Daoy (cell line): ENCODE data around the gene TTYH2. TPM values are rescaled to one million over a fixed set of nuclear protein-coding genes. Genes with fewer than 3 reads are reported as not detected.

Experiments used
- DNase-seq: peaks from one replicate; pipeline ENCODE4 v3.0.0-alpha.2; 2015; ENCODE audit warnings: low read depth
- total RNA-seq: library from RNA; depleted of rRNA; stranded (reverse); fragments of >200 nt; shearing (Covaris generic); gene quantifications from 2 replicates; pipeline ENCODE4 v1.2.3, GENCODE V29; 2014

The TTYH2 gene
- total RNA-seq, 1 experiment from 2014 or later = 2.9 TPM

DNA sequence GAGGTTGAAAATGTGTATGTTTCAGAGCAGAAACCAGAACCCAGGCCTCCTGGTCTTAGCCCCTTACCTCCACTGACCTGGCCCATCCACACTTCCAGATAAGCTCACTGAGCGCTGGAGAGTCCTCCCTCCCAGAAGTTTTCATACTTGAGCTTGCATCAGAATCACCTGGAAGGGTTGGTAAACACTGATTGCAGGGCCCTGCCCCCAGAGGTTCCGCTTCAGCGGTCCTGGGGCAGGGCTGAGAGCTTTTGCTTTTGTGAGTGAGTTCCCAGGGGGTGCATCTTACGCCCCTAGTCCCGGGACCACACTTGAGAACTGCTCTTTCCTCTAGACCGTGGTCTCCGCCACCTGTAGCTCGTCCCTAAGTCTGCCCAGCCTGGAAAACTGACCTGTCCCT lies 20.6 kb downstream of the TTYH2 start:
- no peak for DNase-seq

DNA sequence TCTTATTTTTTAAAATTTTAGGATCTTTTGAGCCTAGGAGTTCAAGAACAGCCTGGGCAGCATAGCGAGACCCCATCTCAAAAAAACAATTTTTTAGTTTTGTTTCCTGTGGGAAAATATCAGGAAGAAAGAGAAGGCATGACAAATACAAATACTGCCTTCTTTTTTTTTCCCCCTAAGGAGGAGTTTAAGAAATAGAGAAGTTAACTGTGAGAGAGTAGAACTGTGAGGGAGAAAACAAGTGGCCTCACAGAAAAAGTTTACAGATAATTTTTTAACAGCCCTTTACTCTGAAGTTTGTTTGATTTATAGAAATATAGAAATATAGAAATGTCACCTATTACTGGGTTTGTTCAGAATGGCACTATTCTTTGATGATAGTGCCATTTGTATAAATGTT lies 21.1 kb downstream of the TTYH2 start:
- no peak for DNase-seq

DNA sequence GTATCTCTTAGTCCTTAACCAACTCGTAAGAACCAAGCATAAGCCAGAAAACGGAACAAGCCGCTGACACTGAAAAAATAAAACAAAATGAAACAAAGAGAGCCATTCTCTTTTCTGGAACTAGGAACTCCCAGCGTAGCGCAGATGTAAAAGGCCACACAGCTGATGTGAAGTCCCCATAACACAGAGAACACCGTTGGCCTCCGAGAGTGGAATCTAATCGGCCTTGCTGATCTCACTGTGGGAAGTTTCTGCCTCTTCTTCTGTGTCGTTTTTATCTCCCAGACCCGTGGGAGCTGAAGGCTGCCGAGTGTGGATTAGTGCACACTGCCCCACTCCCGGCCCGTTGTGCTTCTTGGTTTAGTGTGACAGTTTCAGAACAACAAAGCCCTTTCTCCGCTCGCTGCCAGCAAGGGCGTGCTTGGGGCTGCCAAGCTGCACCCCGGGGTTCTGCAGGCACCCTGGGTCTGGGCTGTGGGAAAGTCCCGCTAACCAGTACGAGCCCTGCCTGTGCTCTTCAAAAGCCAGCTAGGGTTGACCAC lies 21.7 kb downstream of the TTYH2 start:
- no peak for DNase-seq

DNA sequence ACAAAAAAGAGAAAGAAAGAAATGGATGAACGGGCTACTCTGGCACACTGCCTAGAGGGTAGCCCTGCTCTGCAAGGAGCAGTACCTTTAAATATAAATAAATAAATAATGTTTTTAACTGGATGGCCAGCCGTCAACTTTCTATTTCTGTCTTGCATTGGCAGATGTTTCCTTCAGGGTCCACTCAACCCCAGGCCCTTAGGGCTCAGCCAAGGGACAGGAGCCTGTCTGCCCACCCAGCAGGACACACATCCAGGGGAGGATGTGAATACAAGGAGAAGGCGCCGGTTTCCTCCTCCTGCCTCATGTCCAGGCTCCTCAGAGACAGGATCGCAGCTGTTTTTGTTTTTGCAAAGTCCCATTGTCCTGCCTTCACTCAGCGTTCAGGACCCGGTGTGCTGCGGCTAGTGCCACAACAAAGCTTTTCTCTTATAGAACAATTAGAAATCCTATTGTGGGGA lies 22.6 kb downstream of the TTYH2 start:
- DNase-seq = no peak

DNA sequence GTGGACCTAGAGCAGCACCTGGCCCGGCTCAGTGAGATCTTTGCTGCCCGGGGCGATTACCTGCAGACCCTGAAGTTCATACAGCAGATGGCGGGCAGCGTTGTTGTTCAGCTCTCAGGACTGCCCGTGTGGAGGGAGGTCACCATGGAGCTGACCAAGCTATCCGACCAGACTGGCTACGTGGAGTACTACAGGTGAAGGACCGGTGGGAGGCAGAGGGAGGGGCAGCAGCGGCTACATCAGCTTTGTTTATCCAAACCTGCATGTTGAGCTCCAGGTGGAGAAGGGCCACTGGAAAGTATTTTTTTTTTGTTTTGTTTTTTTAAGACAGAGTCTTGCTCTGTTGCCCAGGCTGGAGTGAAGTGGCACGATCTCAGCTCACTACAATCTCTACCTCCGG lies 23.9 kb downstream of the TTYH2 start:
- no peak for DNase-seq

DNA sequence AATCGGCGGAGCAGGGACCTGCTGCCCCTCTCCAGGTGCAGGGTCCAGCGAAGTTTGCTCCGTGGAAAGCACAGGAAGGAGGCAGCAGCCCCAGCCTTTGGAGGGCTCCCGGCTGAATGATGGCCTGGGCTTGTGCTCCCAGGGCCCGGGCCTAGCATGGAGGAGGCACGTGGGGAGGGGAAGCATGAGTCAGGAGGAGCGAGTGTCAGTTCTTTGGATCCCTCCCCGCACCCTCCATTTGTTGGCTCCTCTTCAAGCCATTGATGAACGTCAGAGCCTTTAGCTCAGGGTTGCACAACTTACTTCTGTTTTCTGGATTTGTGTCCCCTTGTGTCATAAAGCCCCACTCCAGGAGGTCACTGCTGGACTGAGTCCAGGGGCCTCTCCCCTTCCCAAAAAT lies 25.8 kb downstream of the TTYH2 start:
- DNase-seq = peak; percentile 25

DNA sequence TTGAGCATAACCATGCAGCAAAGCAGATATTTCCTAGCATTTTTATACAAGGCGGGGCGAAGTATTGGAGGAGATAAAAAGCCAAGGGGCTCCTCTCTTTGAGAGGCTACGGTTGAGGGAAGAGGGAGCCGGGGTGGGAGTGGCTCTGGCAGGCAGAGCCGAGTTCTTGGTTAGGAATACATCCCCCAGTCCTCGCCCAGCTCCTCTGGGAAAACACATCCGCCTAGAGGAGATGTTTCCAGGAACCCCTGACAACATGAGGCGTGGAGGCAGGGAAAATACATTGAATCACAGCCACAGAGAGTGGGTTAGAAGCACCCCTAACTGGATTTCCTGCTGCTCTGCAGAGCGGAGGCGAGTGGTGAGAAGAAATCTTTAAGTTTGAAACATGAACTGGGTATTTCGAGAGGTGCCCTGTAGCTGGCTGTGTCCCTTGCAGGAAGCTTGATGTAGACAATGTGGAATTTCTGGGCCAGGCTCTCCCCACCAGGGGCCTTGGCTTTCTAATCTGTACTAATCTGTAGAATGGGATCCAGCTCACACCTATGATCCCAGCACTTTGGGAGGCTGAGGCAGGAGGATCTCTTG lies 27.3 kb downstream of the TTYH2 start:
- peak; percentile 41 for DNase-seq

DNA sequence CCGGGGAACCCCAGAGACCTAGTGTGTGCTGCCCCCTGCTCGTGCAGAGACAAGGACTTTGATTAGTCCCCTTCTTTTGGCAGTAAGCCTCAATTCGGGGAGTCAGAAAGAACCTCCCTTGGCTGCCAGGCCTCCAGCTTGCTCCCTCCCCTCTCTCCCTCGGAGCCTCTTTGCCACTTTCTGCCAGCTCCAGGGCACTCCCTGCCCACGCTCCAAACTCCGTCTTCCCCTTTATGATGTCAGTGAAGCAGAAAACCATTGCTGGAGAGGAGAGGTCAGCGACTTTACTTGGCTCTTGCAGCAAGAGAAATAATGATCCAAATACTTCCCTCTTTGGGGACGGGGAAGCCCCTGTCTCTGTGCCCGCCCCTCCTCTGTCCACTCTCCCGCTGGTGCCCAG lies 28.1 kb downstream of the TTYH2 start:
- no peak for DNase-seq

DNA sequence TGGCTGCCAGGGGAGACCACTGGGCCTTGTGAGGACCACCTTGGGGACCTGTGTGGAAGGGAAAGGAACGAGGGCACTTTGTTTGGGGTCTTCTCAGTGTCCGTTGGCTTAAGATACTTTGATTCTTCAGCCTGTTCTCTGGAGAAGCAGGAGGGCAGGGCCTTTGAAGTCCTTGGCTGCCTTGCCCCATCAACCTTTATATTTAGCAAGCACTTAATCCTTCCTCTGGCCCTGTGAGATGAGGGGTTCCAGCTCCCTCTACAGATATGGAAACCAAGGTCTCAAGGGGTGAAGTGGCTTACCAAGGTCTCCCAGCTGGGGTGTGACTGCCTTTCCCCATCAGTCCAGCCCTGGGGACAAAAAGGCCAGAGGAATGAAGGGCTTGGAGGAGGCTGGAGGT lies 28.5 kb downstream of the TTYH2 start:
- DNase-seq = no peak

DNA sequence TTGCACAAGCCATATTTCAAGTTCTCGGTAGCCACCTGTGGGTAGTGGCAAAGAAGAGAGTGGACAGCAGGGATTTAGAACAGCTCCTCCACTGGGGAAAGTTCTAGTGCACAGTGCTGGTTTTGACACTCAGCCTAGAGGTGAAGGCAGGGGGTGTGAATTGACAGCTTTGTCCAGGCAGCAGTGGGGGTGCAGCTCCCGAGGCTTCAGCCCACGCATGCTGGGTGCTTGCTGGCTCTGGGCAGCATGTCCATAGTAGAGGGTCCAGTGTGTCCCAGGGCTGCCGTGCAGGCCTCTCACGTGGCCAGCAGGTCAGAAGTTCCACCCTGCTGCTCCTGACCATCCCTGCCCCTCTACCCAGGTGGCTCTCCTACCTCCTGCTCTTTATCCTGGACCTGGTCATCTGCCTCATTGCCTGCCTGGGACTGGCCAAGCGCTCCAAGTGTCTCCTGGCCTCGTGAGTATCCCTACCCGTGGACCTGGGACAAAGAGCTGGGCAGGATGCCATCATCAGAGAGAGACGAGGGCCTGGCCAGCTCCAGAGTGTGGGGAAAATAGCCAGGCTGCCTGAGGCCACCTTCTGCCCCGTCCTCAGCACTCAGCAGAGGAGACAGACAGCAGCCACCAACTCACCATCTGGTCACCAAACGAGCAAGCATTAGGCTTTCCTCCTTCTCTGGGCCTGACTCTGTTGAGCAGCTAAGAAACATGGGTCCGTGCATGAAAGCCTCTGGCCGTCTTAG lies 29.8 kb downstream of the TTYH2 start:
- no peak for DNase-seq

DNA sequence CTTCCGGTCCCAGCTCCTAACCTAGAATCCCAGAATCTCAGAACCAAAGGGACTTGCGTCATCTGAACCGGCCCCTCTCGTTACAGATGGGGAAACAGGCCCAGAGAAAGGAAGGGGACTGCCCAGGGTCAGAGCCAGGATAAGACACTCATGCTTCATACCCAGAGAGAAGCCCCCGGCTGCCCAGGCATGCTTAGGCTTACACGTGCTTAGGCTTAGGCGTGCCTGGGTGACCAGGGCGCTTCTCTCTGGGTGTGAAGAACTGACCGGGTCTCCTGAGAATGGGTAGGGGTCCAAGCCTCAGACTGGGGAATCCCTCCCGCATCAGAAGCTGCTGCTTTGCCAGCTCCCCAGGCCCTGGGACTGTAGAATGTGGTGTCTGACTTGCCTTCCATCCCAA lies 30.8 kb downstream of the TTYH2 start:
- no peak for DNase-seq

DNA sequence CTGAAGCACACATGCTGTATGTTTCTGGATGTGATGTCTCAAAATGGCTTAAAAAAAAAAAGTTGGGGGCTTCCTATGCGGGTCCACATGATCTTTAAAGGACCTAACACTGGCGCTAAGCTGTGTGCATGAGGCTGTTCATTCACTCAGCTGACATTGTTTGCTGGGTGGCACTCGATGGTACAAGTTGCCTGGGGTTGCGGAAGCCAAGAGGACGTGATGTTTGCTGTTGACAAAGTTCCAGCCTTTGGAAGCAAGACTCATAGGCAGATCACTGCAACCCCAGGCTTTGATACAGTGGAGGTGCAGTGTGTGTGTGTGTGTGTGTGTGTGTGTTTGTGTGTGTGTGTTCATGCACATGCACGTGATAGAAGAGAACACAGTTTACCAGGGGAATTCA lies 31.2 kb downstream of the TTYH2 start:
- no peak for DNase-seq

DNA sequence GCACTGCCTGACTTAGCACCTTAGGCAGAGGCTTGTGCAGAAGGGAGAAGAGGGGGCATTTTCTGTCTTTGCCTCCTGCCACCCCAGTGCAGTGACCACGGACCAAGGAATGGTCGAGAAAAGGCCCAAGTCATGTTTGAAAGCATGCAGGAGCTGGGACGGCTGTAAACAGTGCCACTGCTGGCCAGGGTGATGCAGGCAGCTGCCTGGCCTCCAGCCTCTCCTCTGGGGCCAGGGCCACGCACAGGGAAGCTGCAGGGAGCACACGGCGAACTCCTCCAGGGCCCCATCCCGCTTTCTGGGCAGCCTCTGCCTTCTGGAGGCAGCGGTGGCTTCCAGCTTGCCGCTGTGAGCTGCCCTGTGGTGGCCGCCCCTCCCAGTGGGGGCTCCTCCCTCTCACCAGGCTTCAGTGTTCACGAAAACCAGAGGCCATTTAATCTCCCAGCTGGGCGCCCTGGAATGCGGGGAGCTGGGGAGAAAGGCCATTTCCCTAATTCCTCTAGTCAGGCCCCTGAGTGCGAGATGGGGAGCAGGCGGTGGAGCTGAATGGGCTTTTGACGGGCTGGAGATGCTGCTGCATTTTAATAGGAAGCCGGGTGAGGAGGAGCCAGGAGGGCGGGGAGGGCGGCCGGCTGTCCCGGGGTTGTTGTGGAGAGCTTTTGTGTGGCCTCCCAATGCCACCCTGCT lies 31.9 kb downstream of the TTYH2 start:
- DNase-seq = no peak

DNA sequence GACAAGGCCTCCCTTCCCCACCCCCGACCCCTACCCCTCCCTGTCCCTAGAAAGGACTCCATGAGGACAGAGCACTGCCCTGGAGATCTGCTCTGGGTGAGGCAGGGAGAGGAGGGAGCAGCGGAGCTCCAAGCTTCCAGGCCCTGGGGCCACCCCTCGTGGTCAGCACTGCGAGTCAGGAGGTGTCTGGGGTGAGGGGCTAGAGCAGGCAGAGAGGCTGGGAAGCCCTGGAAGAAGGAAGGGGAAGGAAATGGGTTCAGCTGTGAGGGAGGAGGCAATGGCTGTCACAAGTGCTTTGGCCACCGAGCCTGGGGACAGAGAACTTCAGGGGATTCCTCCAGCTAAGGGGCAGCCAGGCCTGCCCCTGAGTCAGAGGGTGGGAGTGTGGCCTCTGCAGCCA lies 32.5 kb downstream of the TTYH2 start:
- no peak for DNase-seq

DNA sequence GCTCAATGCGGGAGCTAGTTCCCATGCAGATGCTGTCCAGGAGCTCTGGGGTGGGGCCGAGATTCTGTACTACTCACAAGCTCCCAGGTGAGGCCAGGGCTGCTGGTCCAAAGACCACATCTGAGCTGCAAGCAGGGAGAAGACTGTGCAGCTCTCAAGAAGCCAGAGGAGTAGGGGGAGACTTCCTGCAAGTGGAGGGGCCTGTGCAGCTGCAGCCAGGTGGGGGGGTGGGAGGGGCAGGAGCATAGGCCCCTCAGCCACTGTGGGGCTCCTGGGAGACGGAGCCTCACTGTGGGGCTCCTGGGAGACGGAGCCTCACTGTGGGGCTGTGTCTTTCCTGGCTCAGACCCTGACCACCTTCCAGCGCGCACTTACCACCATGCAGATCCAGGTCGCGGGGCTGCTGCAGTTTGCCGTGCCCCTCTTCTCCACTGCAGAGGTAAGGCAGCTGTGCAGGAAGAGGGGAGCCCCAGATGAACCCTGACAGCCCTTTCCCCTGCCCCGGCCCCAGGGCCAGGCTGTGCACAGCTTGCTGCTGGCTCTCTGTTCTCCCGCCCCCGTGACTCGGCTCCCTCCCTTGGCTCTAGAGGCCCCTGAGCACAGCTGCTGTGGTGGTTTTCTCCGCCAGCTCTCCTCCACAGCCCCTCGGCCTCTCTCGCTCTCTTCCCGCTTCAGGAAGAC lies 36.4 kb downstream of the TTYH2 start:
- no peak for DNase-seq

DNA sequence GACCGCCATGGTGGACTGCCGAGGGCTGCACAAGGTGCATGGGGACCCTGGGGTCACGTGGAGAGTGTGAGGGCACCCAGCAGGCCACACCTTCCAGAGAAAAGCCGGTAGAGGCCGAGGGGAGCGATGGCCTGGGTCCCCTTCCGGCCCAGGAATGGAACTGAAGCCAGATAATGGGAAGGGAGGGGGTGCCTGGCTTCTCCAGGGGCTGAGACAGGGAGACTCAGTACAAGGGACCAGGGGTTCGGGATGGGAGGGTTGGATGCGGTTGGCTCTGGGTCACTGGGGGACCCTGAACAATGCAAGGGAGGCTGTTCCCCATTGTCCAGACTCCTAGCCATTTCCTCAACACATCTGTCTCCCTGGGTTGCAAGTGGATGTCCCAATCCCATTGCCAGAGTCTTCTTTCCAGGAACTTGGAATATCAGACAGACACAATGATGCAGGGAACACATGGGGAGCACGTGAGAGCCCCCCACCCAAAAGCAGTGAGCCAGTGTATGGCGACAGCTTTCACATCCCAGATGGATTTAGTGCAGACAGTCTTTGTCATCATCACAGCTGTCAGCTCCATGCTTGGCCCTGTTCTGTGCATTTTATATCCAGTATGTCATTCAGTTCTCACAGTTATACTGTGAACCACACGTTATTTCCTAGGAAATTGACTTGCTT lies 37.1 kb downstream of the TTYH2 start:
- no peak for DNase-seq

DNA sequence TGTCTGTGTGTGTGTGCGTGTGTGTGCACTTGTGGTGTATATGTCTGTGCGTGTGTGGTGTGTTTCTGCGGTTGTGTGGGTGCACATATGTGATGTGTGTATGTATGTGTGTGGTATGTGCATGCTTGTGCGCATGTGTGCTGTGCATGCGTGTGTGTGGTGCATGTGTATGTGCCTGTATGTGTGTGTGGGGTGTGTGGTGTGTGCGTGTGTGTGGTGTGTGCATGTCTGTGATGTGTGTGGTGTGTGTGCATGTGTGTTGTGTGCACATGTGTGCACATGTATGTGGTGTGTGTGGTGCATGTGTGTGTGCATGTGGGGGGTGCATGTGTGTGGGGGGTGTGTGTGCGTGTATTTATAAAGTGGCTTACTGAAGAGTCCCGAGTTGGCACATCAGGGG lies 37.7 kb downstream of the TTYH2 start:
- DNase-seq = no peak

DNA sequence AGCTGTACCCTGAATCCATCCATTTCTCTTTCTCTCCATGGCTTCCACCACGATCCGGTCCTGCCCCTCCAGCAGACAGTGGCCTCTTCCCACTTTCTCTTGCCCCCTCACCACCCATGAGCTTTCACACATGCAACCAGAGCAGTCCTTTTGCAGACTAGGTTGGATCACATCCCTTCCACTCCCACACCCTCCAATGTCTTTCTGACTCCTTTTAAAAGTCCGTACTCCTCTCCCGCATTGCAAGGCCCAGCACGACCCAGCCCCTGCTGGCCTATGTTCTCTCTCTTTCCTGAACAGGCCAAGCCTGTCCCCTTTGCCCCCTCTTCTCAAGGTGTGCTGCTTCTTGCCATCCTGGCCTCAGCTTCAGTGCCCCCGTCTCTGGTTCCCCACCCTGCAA lies 38.2 kb downstream of the TTYH2 start:
- DNase-seq = no peak

DNA sequence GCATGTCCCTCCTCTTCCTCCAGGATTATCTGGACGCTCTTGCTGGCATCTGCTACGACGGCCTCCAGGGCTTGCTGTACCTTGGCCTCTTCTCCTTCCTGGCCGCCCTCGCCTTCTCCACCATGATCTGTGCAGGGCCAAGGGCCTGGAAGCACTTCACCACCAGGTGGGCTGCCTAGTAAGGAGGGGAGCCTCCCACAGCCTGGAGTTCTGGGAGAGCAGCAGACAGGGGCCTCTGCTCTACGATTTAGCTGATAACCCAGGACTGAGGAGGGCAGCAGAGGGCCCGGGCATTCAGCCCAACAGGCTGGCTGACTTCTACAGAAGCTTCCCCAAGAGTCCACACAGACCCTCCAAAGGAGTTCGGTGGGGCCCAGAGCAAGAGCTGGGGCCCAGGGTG lies 38.8 kb downstream of the TTYH2 start:
- no peak for DNase-seq

DNA sequence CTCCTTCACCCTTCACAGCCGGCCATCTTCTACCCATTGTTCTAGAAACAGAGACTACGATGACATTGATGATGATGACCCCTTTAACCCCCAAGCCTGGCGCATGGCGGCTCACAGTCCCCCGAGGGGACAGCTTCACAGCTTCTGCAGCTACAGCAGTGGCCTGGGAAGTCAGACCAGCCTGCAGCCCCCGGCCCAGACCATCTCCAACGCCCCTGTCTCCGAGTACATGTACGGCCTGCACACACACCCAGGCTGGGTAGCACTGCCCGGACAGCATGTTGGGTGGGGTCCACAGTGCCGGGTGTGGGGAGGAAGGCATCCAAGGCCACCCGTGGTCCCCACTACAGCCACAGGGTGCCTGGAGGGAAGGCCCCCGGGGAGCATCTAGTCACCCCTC lies 39.7 kb downstream of the TTYH2 start:
- no peak for DNase-seq

DNA sequence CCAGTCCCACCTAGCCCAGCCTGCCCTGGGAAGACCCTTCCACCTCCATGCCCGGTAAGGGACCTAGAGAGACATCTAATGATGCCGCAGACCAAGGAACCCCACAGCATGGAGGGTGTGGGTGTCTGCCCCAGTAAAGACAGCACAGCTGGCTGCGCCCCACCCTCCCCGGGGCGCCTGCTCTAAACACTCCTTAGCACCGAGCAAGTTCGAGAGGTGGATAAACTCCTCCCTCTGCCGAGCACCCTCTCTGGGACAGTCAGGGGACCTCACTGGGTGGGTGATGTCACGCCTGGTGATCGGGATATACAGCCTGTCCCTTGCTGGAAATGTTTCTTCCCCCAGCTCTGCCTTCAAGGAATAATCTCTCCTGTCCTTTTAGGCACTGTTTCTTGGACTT lies 43.9 kb downstream of the TTYH2 start:
- no peak for DNase-seq
